Progenitor cell of endocrine pancreas (in vitro differentiated cells): ENCODE measurements around the gene PLA2G2F. TPM values are rescaled to one million over a fixed set of nuclear protein-coding genes. Genes with fewer than 3 reads are reported as not detected.

Experiments
- DNase-seq: peaks from one replicate; pipeline ENCODE4 v3.0.0; 2021; ENCODE audit warnings: low spot score; ENCODE audit not compliant: unreplicated experiment
- H3K27ac Mint-ChIP-seq: 2 replicates; pipeline ENCODE4 v1.8.0; 2021; ENCODE audit warnings: mild to moderate bottlenecking, moderate library complexity, mixed read lengths
- H3K27me3 Mint-ChIP-seq: 2 replicates; pipeline ENCODE4 v1.8.0; 2021; ENCODE audit warnings: mixed read lengths
- H3K36me3 Mint-ChIP-seq: 2 replicates; pipeline ENCODE4 v1.8.0; 2022; ENCODE audit warnings: mixed read lengths; ENCODE audit not compliant: insufficient read depth
- H3K4me1 Mint-ChIP-seq: 2 replicates; pipeline ENCODE4 v1.8.0; 2021; ENCODE audit warnings: low read depth, mixed read lengths
- H3K4me3 Mint-ChIP-seq: 2 replicates; pipeline ENCODE4 v1.8.0; 2021; ENCODE audit warnings: low read depth, mild to moderate bottlenecking, moderate library complexity, mixed read lengths
- H3K9me3 Mint-ChIP-seq: 2 replicates; pipeline ENCODE4 v1.8.0; 2021; ENCODE audit warnings: low read depth, mixed read lengths
- total RNA-seq: library from RNA; stranded (reverse); gene quantifications from 2 replicates; pipeline ENCODE4 v1.2.1, GENCODE V29; 2021
- TF ChIP-seq, protein P1 (sequence below): fragments of 200-600 bp; sonication (generic); IDR thresholded peaks from one replicate; pipeline ENCODE4 v1.5.0; 2021; ENCODE audit warnings: antibody characterized with exemption, mild to moderate bottlenecking; ENCODE audit not compliant: unreplicated experiment

The PLA2G2F gene
- total RNA-seq, 1 donor from 2014 or later: not detected

DNA sequence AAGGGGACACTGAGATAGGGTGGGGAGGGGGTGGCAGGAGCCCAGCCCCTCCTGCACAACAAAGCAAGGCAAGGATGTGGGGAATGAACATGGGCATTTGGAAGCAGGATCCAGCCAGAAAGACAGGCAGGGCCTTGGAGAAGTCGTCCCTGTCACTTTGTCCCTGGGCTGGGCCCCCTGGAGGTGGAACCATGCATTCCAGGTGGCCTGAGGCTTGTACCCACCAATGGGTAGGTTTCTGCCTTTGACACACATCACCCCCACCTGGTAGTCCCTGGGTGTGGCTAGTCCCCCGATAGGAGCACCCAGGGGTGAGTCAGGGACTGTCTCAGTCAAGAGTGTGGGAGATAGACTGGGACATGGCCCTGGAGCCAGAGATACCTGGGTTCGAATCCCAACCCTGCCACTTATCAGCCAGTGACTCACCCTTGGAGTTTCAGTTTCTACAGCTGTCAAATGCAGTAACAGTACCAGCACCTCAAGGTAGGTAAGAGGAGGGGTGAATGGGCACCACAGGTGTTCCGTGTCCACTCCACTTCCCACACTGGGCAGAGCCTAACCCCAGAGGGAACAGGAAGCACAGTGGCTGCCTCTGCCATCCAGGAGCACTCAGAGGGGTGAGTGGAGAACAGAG, 29.8 kb upstream of the PLA2G2F start:
- DNase-seq: no peak
- TF ChIP-seq, protein P1, sequence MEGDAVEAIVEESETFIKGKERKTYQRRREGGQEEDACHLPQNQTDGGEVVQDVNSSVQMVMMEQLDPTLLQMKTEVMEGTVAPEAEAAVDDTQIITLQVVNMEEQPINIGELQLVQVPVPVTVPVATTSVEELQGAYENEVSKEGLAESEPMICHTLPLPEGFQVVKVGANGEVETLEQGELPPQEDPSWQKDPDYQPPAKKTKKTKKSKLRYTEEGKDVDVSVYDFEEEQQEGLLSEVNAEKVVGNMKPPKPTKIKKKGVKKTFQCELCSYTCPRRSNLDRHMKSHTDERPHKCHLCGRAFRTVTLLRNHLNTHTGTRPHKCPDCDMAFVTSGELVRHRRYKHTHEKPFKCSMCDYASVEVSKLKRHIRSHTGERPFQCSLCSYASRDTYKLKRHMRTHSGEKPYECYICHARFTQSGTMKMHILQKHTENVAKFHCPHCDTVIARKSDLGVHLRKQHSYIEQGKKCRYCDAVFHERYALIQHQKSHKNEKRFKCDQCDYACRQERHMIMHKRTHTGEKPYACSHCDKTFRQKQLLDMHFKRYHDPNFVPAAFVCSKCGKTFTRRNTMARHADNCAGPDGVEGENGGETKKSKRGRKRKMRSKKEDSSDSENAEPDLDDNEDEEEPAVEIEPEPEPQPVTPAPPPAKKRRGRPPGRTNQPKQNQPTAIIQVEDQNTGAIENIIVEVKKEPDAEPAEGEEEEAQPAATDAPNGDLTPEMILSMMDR: peak; percentile 10
- H3K4me3 Mint-ChIP-seq: no peak overlapping the region
- H3K36me3 Mint-ChIP-seq: no peaks in the 10 kb centered on the region
- H3K27ac Mint-ChIP-seq: no peak overlapping the region
- peaks cover 11% of the 10 kb centered on the region for H3K4me1 Mint-ChIP-seq
- H3K9me3 Mint-ChIP-seq: no peaks in the 10 kb centered on the region
- peaks cover 39% of the 10 kb centered on the region for H3K27me3 Mint-ChIP-seq

DNA sequence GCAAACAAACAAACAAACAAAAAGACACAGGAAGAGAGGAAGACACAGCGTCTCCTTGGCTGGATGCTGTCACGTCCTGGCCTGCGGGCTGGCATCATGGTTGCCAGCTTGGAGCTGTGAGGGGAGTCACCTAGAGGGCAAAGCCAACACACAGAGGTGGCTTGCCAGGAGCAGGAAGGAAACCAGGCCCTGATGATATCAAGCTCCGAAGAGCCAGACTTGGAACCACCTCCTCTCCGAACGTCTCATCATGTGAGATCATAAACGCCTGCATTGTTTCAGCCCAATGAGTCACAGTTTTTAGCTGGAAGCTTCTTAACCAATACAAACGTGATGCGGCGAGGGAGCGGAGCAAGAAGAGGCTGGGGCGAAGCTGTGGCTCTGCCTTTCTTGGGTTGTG, 28.4 kb upstream of the PLA2G2F start:
- TF ChIP-seq, protein P1: no peak
- H3K27me3 Mint-ChIP-seq: peaks cover 40% of the 10 kb centered on the region
- peaks cover 12% of the 10 kb centered on the region for H3K4me1 Mint-ChIP-seq
- H3K9me3 Mint-ChIP-seq: no peaks in the 10 kb centered on the region
- no peak for DNase-seq
- H3K36me3 Mint-ChIP-seq: no peaks in the 10 kb centered on the region
- H3K27ac Mint-ChIP-seq: no peak overlapping the region
- H3K4me3 Mint-ChIP-seq: no peak overlapping the region

DNA sequence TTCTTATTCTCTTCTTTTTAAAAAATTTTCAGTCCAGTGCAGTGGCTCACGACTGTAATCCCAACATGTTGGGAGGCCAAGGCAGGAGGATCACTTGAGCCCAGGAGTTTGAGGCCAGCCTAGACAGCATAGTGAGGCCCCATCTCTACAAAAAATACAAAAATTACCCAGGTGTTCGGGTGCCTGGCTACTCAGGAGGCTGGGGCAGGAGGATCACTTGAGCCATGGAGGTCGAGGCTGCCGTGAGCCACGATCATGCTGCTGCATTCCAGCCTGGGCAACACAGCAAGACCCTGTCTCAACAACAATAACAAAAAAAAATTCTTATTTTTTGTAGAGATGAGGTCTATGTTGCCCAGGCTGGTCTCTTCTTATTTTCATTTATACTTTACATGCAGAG, 27.7 kb upstream of the PLA2G2F start:
- Mint-ChIP-seq H3K36me3 (no peaks in the 10 kb centered on the region), H3K9me3 (no peaks in the 10 kb centered on the region)
- TF ChIP-seq, protein P1: no peak

DNA sequence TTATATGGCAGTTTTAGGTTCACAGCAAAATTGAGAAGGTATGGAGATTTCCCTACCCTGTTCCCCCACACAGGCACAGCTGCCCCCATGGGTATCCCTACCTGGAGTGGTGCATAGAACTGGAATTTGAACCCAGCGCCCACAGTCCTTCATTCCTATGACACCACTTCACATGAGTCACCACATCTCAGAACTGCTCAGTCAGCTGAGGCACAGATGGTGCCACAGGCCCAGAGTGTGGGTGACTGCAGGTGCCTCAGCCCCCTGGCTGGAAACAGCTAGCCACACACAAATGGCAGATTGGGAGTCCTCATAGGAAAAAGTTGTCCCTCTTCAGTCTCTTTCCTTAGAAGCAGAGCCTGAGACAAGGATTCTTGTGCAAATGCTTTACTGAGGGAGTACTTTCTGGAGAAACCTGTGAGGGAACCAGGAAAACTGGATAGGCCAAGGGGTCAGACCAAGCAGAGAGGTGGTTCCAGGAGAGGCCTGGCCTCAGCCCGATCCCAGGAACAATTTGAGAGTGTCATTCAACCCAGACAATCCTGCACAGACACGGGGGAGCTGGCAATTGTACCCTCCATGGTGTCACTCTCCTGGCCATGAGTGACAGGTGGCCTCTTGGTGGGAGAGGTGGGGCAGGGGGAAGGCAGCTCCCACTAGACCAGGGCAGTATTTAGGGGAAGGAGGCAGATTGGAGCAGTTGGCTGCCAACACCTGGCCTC, 26.7 kb upstream of the PLA2G2F start:
- Mint-ChIP-seq H3K4me3 (no peak overlapping the region), H3K27ac (no peak overlapping the region), H3K27me3 (peaks cover 39% of the 10 kb centered on the region), H3K9me3 (no peaks in the 10 kb centered on the region), H3K4me1 (peaks cover 12% of the 10 kb centered on the region), H3K36me3 (no peaks in the 10 kb centered on the region)
- no peak for DNase-seq
- TF ChIP-seq, protein P1: no peak

More for the DNA sequence above, 27.7 kb upstream of the PLA2G2F start:
- Mint-ChIP-seq H3K4me3 (no peak overlapping the region), H3K27ac (no peak overlapping the region), H3K4me1 (peaks cover 12% of the 10 kb centered on the region), H3K27me3 (peaks cover 43% of the 10 kb centered on the region)
- no peak for DNase-seq

DNA sequence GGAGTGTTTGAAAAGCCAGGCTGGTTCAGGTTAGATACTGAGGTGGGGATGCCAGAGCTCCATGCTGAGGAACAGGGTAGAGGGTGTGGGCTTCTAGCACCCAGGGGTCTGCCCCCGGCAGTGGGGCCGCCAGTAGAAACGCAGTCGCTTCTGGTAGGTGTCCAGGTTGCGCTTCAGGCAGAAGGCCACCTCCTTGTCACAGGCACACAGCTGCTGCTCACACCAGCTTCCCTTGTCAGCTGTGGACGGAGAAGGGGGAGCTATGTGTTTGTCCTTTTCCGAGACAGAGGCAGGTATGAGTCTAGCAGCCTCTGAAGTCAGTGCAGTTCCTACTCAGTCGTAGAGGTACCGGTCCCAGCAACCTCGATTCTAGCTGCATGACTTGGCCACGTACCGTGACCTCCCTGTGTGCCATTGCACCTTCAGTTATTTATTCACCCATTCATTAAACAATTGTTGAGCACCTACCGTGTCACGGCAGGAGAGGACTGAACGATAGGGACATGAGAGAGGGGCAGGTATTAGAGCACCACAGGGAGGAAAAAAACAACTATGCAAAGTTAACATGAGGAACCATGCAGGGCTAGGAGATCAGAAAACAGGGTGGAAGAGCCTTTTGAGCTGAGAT, 25.0 kb upstream of the PLA2G2F start:
- no peak overlapping the region for H3K4me3 Mint-ChIP-seq
- no peaks in the 10 kb centered on the region for H3K9me3 Mint-ChIP-seq
- peak overlapping the region; percentile 8 for H3K27ac Mint-ChIP-seq
- no peaks in the 10 kb centered on the region for H3K36me3 Mint-ChIP-seq
- H3K4me1 Mint-ChIP-seq: peaks cover 9% of the 10 kb centered on the region
- H3K27me3 Mint-ChIP-seq: peaks cover 37% of the 10 kb centered on the region
- DNase-seq: no peak
- TF ChIP-seq, protein P1: no peak
